Measurements from ENCODE around the gene ALDH3B1. TPM values are rescaled to one million over a fixed set of nuclear protein-coding genes. Genes with fewer than 3 reads are reported as not detected.

Gene ALDH3B1
- total RNA-seq, 1 donor from 2014 or later = 6.5 TPM

DNA sequence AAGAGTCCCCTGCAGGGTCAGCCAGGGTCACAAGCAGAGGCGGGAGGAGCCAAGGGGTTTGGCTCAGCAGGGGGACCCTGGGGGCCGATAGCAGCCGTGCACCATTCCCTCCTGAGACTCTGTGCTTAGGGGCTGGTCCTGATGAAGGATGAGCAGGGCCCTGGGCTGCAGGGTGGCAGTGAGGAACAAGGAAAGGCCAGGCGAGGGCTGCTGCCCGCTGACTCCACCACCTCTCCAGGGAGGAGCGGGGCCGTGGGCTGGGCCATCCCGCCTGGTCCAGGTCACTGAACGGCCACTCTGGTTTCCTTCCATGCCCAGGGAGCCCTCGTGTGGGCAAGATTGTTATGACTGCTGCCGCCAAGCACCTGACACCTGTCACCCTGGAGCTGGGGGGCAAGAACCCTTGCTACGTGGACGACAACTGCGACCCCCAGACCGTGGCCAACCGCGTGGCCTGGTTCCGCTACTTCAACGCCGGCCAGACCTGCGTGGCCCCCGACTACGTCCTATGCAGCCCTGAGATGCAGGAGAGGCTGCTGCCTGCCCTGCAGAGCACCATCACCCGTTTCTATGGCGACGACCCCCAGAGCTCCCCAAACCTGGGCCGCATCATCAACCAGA lies 11.2 kb downstream of the ALDH3B1 start:
- peak; percentile 44 for TF ChIP-seq CTCF (IDR thresholded peaks at IDR 0.05)
- Mint-ChIP-seq H3K4me3 (ENCODE audit: unreplicated experiment) (no peak overlapping the region), H3K27ac (ENCODE audit: unreplicated experiment) (no peak overlapping the region), H3K36me3 (ENCODE audit: unreplicated experiment) (peaks cover 8% of the 10 kb centered on the region), H3K4me1 (ENCODE audit: unreplicated experiment) (peaks cover 40% of the 10 kb centered on the region), H3K27me3 (ENCODE audit: unreplicated experiment) (no peaks in the 10 kb centered on the region), H3K9me3 (ENCODE audit: unreplicated experiment) (peaks cover 5% of the 10 kb centered on the region)
- DNase-seq (ENCODE audit: extremely low spot score, unreplicated experiment) = no peak

DNA sequence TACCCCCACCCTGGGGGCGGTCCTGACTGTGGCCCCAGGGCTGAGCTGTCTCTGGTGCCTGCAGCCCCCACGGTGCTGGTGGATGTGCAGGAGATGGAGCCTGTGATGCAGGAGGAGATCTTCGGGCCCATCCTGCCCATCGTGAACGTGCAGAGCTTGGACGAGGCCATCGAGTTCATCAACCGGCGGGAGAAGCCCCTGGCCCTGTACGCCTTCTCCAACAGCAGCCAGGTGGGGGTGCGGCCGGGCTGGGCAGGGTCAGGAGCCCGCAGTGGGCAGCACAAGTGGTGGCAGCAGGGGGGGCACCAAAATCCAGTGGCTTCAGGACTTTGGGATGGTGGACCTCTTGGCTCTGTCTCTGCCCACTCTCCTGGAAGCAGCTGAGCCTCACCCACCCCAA lies 12.4 kb downstream of the ALDH3B1 start:
- peaks cover 5% of the 10 kb centered on the region for H3K9me3 Mint-ChIP-seq (ENCODE audit: unreplicated experiment)
- H3K4me3 Mint-ChIP-seq (ENCODE audit: unreplicated experiment) = no peak overlapping the region
- H3K36me3 Mint-ChIP-seq (ENCODE audit: unreplicated experiment) = peaks cover 8% of the 10 kb centered on the region
- H3K27ac Mint-ChIP-seq (ENCODE audit: unreplicated experiment) = no peak overlapping the region
- H3K4me1 Mint-ChIP-seq (ENCODE audit: unreplicated experiment) = peaks cover 39% of the 10 kb centered on the region
- no peak for DNase-seq (ENCODE audit: extremely low spot score, unreplicated experiment)
- no peaks in the 10 kb centered on the region for H3K27me3 Mint-ChIP-seq (ENCODE audit: unreplicated experiment)
- TF ChIP-seq CTCF (IDR thresholded peaks at IDR 0.05) = no peak

GRCh38 chr11:68024508-68024907 lies 14.4 kb downstream of the ALDH3B1 start:
- peaks cover 52% of the 10 kb centered on the region for H3K4me1 Mint-ChIP-seq (ENCODE audit: unreplicated experiment)
- H3K27me3 Mint-ChIP-seq (ENCODE audit: unreplicated experiment) = no peaks in the 10 kb centered on the region

GRCh38 chr11:68025047-68025446 lies 14.9 kb downstream of the ALDH3B1 start:
- no peak overlapping the region for H3K27ac Mint-ChIP-seq (ENCODE audit: unreplicated experiment)
- peaks cover 52% of the 10 kb centered on the region for H3K4me1 Mint-ChIP-seq (ENCODE audit: unreplicated experiment)
- no peak for TF ChIP-seq CTCF (IDR thresholded peaks at IDR 0.05)
- peaks cover 8% of the 10 kb centered on the region for H3K36me3 Mint-ChIP-seq (ENCODE audit: unreplicated experiment)
- peaks cover 5% of the 10 kb centered on the region for H3K9me3 Mint-ChIP-seq (ENCODE audit: unreplicated experiment)
- no peak for DNase-seq (ENCODE audit: extremely low spot score, unreplicated experiment)
- H3K27me3 Mint-ChIP-seq (ENCODE audit: unreplicated experiment) = no peaks in the 10 kb centered on the region
- no peak overlapping the region for H3K4me3 Mint-ChIP-seq (ENCODE audit: unreplicated experiment)

More at GRCh38 chr11:68024508-68024907, 14.4 kb downstream of the ALDH3B1 start:
- DNase-seq (ENCODE audit: extremely low spot score, unreplicated experiment) = no peak
- Mint-ChIP-seq H3K27ac (ENCODE audit: unreplicated experiment) (no peak overlapping the region), H3K36me3 (ENCODE audit: unreplicated experiment) (peaks cover 8% of the 10 kb centered on the region), H3K4me3 (ENCODE audit: unreplicated experiment) (no peak overlapping the region), H3K9me3 (ENCODE audit: unreplicated experiment) (peaks cover 5% of the 10 kb centered on the region)
- TF ChIP-seq CTCF (IDR thresholded peaks at IDR 0.05) = no peak

- H3K4me1 Mint-ChIP-seq (ENCODE audit: unreplicated experiment) = peaks cover 49% of the 10 kb centered on the region
- H3K36me3 Mint-ChIP-seq (ENCODE audit: unreplicated experiment) = peaks cover 8% of the 10 kb centered on the region
- peak overlapping the region; percentile 79 for H3K27ac Mint-ChIP-seq (ENCODE audit: unreplicated experiment)
- H3K9me3 Mint-ChIP-seq (ENCODE audit: unreplicated experiment) = peaks cover 5% of the 10 kb centered on the region
- H3K4me3 Mint-ChIP-seq (ENCODE audit: unreplicated experiment) = no peak overlapping the region
- no peak for DNase-seq (ENCODE audit: extremely low spot score, unreplicated experiment)
- no peaks in the 10 kb centered on the region for H3K27me3 Mint-ChIP-seq (ENCODE audit: unreplicated experiment)
- TF ChIP-seq CTCF (IDR thresholded peaks at IDR 0.05) = no peak
These were observed 16.4 kb downstream of the ALDH3B1 start for GRCh38 chr11:68026391-68027105.

Measured in osteocyte (in vitro differentiated cells).